Sigmoid colon (tissue), 7 donors: ENCODE measurements around the gene PVALB. TPM values are rescaled to one million over a fixed set of nuclear protein-coding genes. Genes with fewer than 3 reads are reported as not detected.

Source experiments
- DNase-seq: peaks from one replicate; pipeline ENCODE4 v3.0.0-alpha.2; 2019
- H3K27ac ChIP-seq, 4 donors: fragments of 200-600 bp; sonication (generic); one replicate each; pipeline ENCODE4 v1.5.1; 2016 to 2019; ENCODE audit warnings: mild to moderate bottlenecking in 1 of 4
- H3K27me3 ChIP-seq, 3 donors: fragments of 200-600 bp; sonication (generic); one replicate each; pipeline ENCODE4 v1.5.1; 2019; ENCODE audit warnings: mild to moderate bottlenecking in 1 of 3
- H3K36me3 ChIP-seq, 4 donors: fragments of 200-600 bp; sonication (generic); one replicate each; pipeline ENCODE4 v1.5.1; 2016 to 2019
- H3K4me1 ChIP-seq, 4 donors: fragments of 200-600 bp; sonication (generic); one replicate each; pipeline ENCODE4 v1.5.1; 2017 to 2019
- H3K4me3 ChIP-seq, 4 donors: fragments of 200-600 bp; sonication (generic); one replicate each; pipeline ENCODE4 v1.5.1; 2017 to 2019; ENCODE audit warnings: mild to moderate bottlenecking in 2 of 4, moderate library complexity in 1 of 4
- H3K9me3 ChIP-seq, 4 donors: fragments of 200-600 bp in 3 of 4; sonication (generic) in 3 of 4; one replicate each; pipeline versions ENCODE4 v1.5.1 to v1.6.1; 2013 to 2019
- EP300 ChIP-seq, 4 donors: sonication (generic); formaldehyde crosslinking; IDR thresholded peaks; one replicate each; pipeline ENCODE4 v1.6.1; 2017; ENCODE audit warnings: antibody characterized with exemption in 4 of 4
- POLR2A ChIP-seq, 2 donors: fragments of 450-650 bp; IDR thresholded peaks; one replicate each; pipeline ENCODE4 v1.6.1; 2016; ENCODE audit warnings: antibody characterized with exemption in 2 of 2, mild to moderate bottlenecking in 2 of 2, moderate library complexity in 2 of 2
- POLR2AphosphoS5 ChIP-seq, 4 donors: sonication (generic); formaldehyde crosslinking; IDR thresholded peaks; one replicate each; pipeline ENCODE4 v1.6.1; 2017; ENCODE audit warnings: antibody characterized with exemption in 4 of 4
- WGBS, 2 donors: extraction: QIAGEN DNeasy Blood & Tissue Kit; methylation state at CpG; one replicate each; pipeline ENCODE4 v1.1.7; 2013; 5-methylcytosine and 5-hydroxymethylcytosine counted together
- intact Hi-C: fragments of 100-400 bp; cut with DNase I; formaldehyde crosslinking; loops from one replicate; pipeline ENCODE4 v1.15.1; 2023
- polyA plus RNA-seq, 3 donors: library from polyadenylated mRNA; stranded (reverse); fragments of 200-250 nt; gene quantifications; one replicate each; pipeline ENCODE4 v1.2.3, GENCODE V29; 2013
- total RNA-seq, 4 donors: library from RNA; depleted of rRNA; stranded (reverse); fragments of >200 nt; gene quantifications; one replicate each; pipeline ENCODE4 v1.1.0, GENCODE V29; 2016
- TF ChIP-seq, protein P1 (sequence below), 4 experiments: fragments of 450-650 bp in 3 of 4; fragments of 200-600 bp in 1 of 4; IDR thresholded peaks; one replicate each; pipeline ENCODE4 v1.5.1; 2016 to 2019; ENCODE audit warnings: antibody characterized with exemption in 4 of 4, mild to moderate bottlenecking in 3 of 4, moderate library complexity in 2 of 4
- donor health status: healthy with polysubstance abuse.
- donor health status: Bipolar disorder and iron deficiency.
- donor health status: healthy.

PVALB gene
- total and polyA plus RNA-seq, 7 donors: not detected

DNA sequence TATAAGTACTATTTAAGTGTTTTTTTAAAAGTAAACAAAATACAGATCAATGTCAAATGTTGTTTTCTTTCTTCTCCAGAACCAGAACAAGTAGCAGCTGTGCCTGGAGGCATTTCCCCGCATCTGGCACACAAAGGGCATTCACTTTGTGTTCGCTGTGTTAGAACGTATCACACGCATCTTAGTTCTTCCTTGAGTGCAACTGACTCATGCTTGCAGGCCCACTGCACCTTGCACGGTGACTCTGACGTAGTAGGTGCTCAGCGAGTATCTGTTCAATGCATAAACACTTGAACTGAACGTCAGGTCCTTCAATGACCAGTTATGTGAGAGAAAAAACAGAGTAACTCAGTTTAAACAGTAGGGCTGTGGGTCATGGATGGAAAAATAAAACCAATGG is 44.4 kb downstream of the PVALB start:
- H3K9me3 ChIP-seq: no peaks in the 10 kb centered on the region
- WGBS, 2 donors: 87 to 92% methylated on average over 8 of the region's 8 CpGs
- H3K27ac ChIP-seq: no peak overlapping the region
- H3K36me3 ChIP-seq: peaks cover 0 to 3% (median 0%) of the 10 kb centered on the region in 4 donors
- no peaks in the 10 kb centered on the region for H3K27me3 ChIP-seq
- no peak overlapping the region for H3K4me3 ChIP-seq
- peak; percentile 60 for DNase-seq
- TF ChIP-seq POLR2A (IDR thresholded peaks at IDR 0.05) (no peak), POLR2AphosphoS5 (IDR thresholded peaks at IDR 0.05) (peak in 1 of 4 donors; percentile 37), EP300 (IDR thresholded peaks at IDR 0.05) (no peak)
- TF ChIP-seq, protein P1, sequence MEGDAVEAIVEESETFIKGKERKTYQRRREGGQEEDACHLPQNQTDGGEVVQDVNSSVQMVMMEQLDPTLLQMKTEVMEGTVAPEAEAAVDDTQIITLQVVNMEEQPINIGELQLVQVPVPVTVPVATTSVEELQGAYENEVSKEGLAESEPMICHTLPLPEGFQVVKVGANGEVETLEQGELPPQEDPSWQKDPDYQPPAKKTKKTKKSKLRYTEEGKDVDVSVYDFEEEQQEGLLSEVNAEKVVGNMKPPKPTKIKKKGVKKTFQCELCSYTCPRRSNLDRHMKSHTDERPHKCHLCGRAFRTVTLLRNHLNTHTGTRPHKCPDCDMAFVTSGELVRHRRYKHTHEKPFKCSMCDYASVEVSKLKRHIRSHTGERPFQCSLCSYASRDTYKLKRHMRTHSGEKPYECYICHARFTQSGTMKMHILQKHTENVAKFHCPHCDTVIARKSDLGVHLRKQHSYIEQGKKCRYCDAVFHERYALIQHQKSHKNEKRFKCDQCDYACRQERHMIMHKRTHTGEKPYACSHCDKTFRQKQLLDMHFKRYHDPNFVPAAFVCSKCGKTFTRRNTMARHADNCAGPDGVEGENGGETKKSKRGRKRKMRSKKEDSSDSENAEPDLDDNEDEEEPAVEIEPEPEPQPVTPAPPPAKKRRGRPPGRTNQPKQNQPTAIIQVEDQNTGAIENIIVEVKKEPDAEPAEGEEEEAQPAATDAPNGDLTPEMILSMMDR (IDR thresholded peaks at IDR 0.05): no peak
- H3K4me1 ChIP-seq: peaks cover 0 to 17% (median 14%) of the 10 kb centered on the region in 4 donors
- intact Hi-C loops: no loop called here

GRCh38 chr22:36771356-36772063 is 45.3 kb downstream of the PVALB start:
- 95 to 96% methylated on average over 13 of the region's 13 CpGs for WGBS, 2 donors
- H3K9me3 ChIP-seq: no peaks in the 10 kb centered on the region
- TF ChIP-seq, protein P1 (IDR thresholded peaks at IDR 0.05): no peak
- no peak for TF ChIP-seq POLR2A (IDR thresholded peaks at IDR 0.05)
- no peak for TF ChIP-seq POLR2AphosphoS5 (IDR thresholded peaks at IDR 0.05)
- TF ChIP-seq EP300 (IDR thresholded peaks at IDR 0.05): no peak
- H3K36me3 ChIP-seq: peaks cover 0 to 8% (median 0%) of the 10 kb centered on the region in 4 donors
- no peak overlapping the region for H3K4me3 ChIP-seq
- peak; percentile 43 for DNase-seq
- intact Hi-C loops: no loop called here
- H3K4me1 ChIP-seq: peaks cover 0 to 13% (median 10%) of the 10 kb centered on the region in 4 donors
- no peaks in the 10 kb centered on the region for H3K27me3 ChIP-seq
- no peak overlapping the region for H3K27ac ChIP-seq

- Histone ChIP-seq H3K4me1 (peaks cover 0 to 15% (median 8%) of the 10 kb centered on the region in 4 donors), H3K27me3 (no peaks in the 10 kb centered on the region), H3K9me3 (no peaks in the 10 kb centered on the region), H3K36me3 (peaks cover 0 to 11% (median 0%) of the 10 kb centered on the region in 4 donors), H3K4me3 (no peak overlapping the region), H3K27ac (no peak overlapping the region)
- DNase-seq: peak; percentile 35
- TF ChIP-seq POLR2AphosphoS5 (IDR thresholded peaks at IDR 0.05): no peak
- TF ChIP-seq, protein P1 (IDR thresholded peaks at IDR 0.05): no peak
- TF ChIP-seq EP300 (IDR thresholded peaks at IDR 0.05): no peak
- no peak for TF ChIP-seq POLR2A (IDR thresholded peaks at IDR 0.05)
- 67 to 78% methylated on average over 11 of the region's 11 CpGs for WGBS, 2 donors
- intact Hi-C loops: no loop called here
Measured at GRCh38 chr22:36770513-36771231, 46.2 kb downstream of the PVALB start.

DNA sequence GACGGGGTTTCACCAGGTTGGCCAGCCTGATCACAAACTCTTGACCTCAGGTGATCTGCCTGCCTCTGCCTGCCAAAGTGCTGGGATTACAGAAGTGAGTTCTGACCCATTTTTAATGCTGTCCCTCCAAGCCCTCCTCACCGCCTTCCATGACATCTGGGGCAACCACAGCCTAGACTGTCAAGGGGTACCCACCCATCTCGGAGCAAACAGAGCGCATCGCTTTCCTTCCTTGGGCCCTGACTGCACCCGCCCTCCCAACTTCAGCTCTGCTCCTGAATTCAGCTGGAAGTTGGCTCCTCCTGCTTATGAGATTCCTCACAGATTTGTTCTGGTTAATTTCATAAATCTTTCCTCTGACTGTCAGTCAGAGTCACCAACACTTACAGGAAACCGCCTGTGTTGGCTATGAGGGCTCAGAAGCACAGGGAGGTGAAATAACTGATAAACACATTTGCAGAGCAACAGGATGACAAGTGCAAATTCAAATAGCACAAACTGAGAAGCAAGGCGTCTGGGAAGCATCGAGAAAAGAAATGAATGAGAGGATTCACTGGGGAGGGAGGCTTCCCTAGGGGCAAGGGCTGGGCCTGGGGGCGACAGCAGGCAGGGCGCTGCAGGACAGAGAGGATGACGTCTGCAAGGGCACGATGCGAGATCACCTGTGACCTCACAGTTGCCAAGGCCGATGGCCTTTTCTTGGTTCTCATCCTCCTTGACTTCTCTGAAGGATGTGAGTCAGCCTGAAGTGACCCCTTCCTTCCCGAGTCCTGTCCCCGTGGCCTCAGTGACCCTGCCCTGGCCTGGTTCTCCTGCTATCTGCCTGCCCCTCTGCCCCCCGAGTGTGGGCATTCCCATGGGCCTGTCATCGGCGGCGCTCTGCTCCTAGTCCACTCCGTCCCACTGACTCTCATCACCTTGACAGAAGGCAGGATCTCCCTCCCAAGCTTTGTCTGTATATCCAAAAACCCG is 47.0 kb downstream of the PVALB start:
- intact Hi-C loops: no loop called here
- Histone ChIP-seq H3K36me3 (peaks cover 0 to 16% (median 0%) of the 10 kb centered on the region in 4 donors), H3K4me1 (peaks cover 0 to 14% (median under 1%) of the 10 kb centered on the region in 4 donors), H3K27ac (no peak overlapping the region), H3K9me3 (no peaks in the 10 kb centered on the region), H3K4me3 (no peak overlapping the region), H3K27me3 (no peaks in the 10 kb centered on the region)
- WGBS, 2 donors: 80 to 86% methylated on average over 23 of the region's 23 CpGs
- peak; percentile 56 for DNase-seq
- TF ChIP-seq, protein P1 (IDR thresholded peaks at IDR 0.05): no peak
- TF ChIP-seq EP300 (IDR thresholded peaks at IDR 0.05) (no peak), POLR2A (IDR thresholded peaks at IDR 0.05) (no peak), POLR2AphosphoS5 (IDR thresholded peaks at IDR 0.05) (no peak)
